ENCODE measurements around the gene AKR1C2.
"Not testable (repeated sequence)": the region's sequence is repeated elsewhere in the genome, so short reads cannot be mapped to it uniquely, and the experiment has no call there.

The AKR1C2 gene

GRCh38 chr10:5003127-5004029, at the start of gene AKR1C2:
Gene AKR1C2 (minus strand): TSS chr10:5003857. CDS start chr10:5003835, 22 bp downstream.
- DNase-seq (ENCODE audit: low read depth in 2 of 2), result not testable (repeated sequence)

- not testable (repeated sequence) for DNase-seq (ENCODE audit: low read depth in 2 of 2)
These were observed 49.4 kb upstream of the AKR1C2 start for GRCh38 chr10:5052951-5053500.

GRCh38 chr10:5047912-5048628, 44.4 kb upstream of the AKR1C2 start:
- no peak for DNase-seq (ENCODE audit: low read depth in 2 of 2)

GRCh38 chr10:5047055-5047454, 43.4 kb upstream of the AKR1C2 start:
- DNase-seq (ENCODE audit: low read depth in 2 of 2), result not testable (repeated sequence)

- DNase-seq (ENCODE audit: low read depth in 2 of 2), result no peak
These were observed 42.8 kb upstream of the AKR1C2 start for GRCh38 chr10:5046410-5046809.

GRCh38 chr10:5045095-5045494, 41.4 kb upstream of the AKR1C2 start:
- no peak for DNase-seq (ENCODE audit: low read depth in 2 of 2)

- DNase-seq (ENCODE audit: low read depth in 2 of 2), result no peak
These were observed 40.1 kb upstream of the AKR1C2 start for GRCh38 chr10:5043716-5044115.

- DNase-seq (ENCODE audit: low read depth in 2 of 2), result no peak
These were observed 39.3 kb upstream of the AKR1C2 start for GRCh38 chr10:5042922-5043321.

- no peak for DNase-seq (ENCODE audit: low read depth in 2 of 2)
These were observed 37.9 kb upstream of the AKR1C2 start for GRCh38 chr10:5041471-5042023.

- DNase-seq (ENCODE audit: low read depth in 2 of 2), result no peak
These were observed 37.3 kb upstream of the AKR1C2 start for GRCh38 chr10:5040781-5041470.

- DNase-seq (ENCODE audit: low read depth in 2 of 2), result no peak
These were observed 36.5 kb upstream of the AKR1C2 start for GRCh38 chr10:5040010-5040673.

GRCh38 chr10:5038733-5039132, 35.1 kb upstream of the AKR1C2 start:
- DNase-seq (ENCODE audit: low read depth in 2 of 2), result no peak

- no peak for DNase-seq (ENCODE audit: low read depth in 2 of 2)
These were observed 34.4 kb upstream of the AKR1C2 start for GRCh38 chr10:5038101-5038500.

GRCh38 chr10:5036511-5036910, 32.9 kb upstream of the AKR1C2 start:
- DNase-seq (ENCODE audit: low read depth in 2 of 2), result no peak

- no peak for DNase-seq (ENCODE audit: low read depth in 2 of 2)
These were observed 31.7 kb upstream of the AKR1C2 start for GRCh38 chr10:5035356-5035755.

- no peak for DNase-seq (ENCODE audit: low read depth in 2 of 2)
These were observed 30.9 kb upstream of the AKR1C2 start for GRCh38 chr10:5034588-5034987.

- DNase-seq (ENCODE audit: low read depth in 2 of 2), result no peak
These were observed 29.6 kb upstream of the AKR1C2 start for GRCh38 chr10:5033061-5033778.

- DNase-seq (ENCODE audit: low read depth in 2 of 2), result not testable (repeated sequence)
These were observed 28.8 kb upstream of the AKR1C2 start for GRCh38 chr10:5032444-5032843.

GRCh38 chr10:5031588-5031987, 27.9 kb upstream of the AKR1C2 start:
- DNase-seq (ENCODE audit: low read depth in 2 of 2), result not testable (repeated sequence)

GRCh38 chr10:5030989-5031388, 27.3 kb upstream of the AKR1C2 start:
- no peak for DNase-seq (ENCODE audit: low read depth in 2 of 2)

Measured in stimulated activated CD8-positive, alpha-beta memory T cell treated with anti-CD3 and anti-CD28 coated beads, Interleukin-15, amount 100 ng/mL, for 4 hours (primary cell).